Thoracic aorta (tissue), 2 donors: Measurements from ENCODE around the gene PXDN. TPM values are rescaled to one million over a fixed set of nuclear protein-coding genes. Genes with fewer than 3 reads are reported as not detected.

ENCODE experiments used
- ATAC-seq: fragments of 150-250 bp; one replicate; pipeline ENCODE4 v1.8.0; 2017; ENCODE audit warnings: low read depth; ENCODE audit not compliant: insufficient number of reproducible peaks, low FRiP score
- DNase-seq: peaks from one replicate; pipeline ENCODE4 v3.0.0-alpha.2; 2020; ENCODE audit warnings: low spot score
- H3K27ac ChIP-seq, 2 donors: fragments of 200-600 bp; sonication (generic); 1 replicate in 1 of 2; 2 replicates in 1 of 2; pipeline ENCODE4 v1.5.1; 2016; ENCODE audit warnings: mild to moderate bottlenecking in 2 of 2, moderate library complexity in 2 of 2
- H3K27me3 ChIP-seq: fragments of 200-600 bp; sonication (generic); replicated peaks from 2 replicates; pipeline ENCODE4 v1.6.0; 2016; ENCODE audit warnings: mild to moderate bottlenecking; ENCODE audit not compliant: insufficient read depth
- H3K36me3 ChIP-seq: fragments of 200-600 bp; sonication (generic); one replicate; pipeline ENCODE4 v1.5.1; 2016
- H3K4me1 ChIP-seq, 2 donors: fragments of 200-600 bp; sonication (generic); 1 replicate in 1 of 2; 2 replicates in 1 of 2; pipeline versions ENCODE4 v1.5.1 to v1.6.0; 2016; ENCODE audit warnings: low read depth in 2 of 2, mild to moderate bottlenecking in 1 of 2; ENCODE audit not compliant: control insufficient read depth in 1 of 2
- H3K4me3 ChIP-seq: fragments of 200-600 bp; sonication (generic); 2 replicates; pipeline ENCODE4 v1.5.1; 2016; ENCODE audit warnings: mild to moderate bottlenecking
- H3K9me3 ChIP-seq: fragments of 200-600 bp; sonication (generic); 2 replicates; pipeline ENCODE4 v1.5.1; 2016
- total RNA-seq, 2 donors: library from RNA; depleted of rRNA; stranded (reverse); fragments of >200 nt; gene quantifications; one replicate each; pipeline versions ENCODE4 v1.1.0 to v1.2.3, GENCODE V29; 2016
- TF ChIP-seq, protein P1 (sequence below): fragments of 200-600 bp; sonication (generic); IDR thresholded peaks from one replicate; pipeline ENCODE4 v1.5.1; 2019; ENCODE audit warnings: antibody characterized with exemption

PXDN gene
- total RNA-seq, 2 donors from 2014 or later: 97.5 to 114 TPM

DNA sequence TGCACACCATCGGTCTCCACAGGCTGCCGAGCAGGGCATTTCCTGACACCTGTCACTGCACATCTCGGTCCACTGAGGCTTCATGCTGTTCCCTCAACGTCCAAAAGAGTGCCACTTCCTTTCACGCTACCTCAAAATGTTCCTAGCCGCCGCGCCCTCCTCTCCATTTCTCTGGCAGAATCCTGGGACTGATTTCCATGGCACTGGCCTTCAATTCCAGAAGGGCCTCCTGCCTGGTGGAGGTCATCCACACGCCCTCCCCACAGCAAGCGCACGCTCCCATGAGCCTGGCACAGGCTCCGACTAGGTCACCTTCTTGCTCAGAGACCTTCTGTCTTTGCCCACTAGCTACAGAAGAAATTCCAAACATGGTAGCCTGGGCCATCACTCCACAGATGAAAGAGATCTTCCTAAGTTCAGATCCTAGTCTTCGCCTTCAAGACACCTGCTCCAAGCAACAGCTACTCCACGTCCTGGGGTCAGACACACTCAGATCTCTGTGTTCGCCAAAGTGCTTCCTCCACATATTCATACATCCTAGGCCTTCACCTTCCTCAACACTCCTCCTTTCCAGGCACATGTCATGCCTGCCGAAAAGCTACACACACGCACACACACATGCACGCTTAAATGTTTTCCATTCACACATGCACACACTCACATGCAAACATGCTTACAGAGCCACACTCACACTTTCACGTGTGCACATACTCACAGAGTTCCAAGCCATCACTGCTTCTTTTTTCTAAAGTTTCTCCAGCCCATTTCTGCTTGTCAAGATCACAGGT lies 94.0 kb downstream of the PXDN start:
- H3K4me1 ChIP-seq: peaks cover 37 to 56% of the 10 kb centered on the region in 2 donors
- H3K4me3 ChIP-seq: no peak overlapping the region
- no peaks in the 10 kb centered on the region for H3K27me3 ChIP-seq
- TF ChIP-seq, protein P1, sequence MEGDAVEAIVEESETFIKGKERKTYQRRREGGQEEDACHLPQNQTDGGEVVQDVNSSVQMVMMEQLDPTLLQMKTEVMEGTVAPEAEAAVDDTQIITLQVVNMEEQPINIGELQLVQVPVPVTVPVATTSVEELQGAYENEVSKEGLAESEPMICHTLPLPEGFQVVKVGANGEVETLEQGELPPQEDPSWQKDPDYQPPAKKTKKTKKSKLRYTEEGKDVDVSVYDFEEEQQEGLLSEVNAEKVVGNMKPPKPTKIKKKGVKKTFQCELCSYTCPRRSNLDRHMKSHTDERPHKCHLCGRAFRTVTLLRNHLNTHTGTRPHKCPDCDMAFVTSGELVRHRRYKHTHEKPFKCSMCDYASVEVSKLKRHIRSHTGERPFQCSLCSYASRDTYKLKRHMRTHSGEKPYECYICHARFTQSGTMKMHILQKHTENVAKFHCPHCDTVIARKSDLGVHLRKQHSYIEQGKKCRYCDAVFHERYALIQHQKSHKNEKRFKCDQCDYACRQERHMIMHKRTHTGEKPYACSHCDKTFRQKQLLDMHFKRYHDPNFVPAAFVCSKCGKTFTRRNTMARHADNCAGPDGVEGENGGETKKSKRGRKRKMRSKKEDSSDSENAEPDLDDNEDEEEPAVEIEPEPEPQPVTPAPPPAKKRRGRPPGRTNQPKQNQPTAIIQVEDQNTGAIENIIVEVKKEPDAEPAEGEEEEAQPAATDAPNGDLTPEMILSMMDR: no peak
- no peak for DNase-seq
- peak overlapping the region; percentile 94 to 95 for H3K27ac ChIP-seq
- peaks cover 20% of the 10 kb centered on the region for H3K36me3 ChIP-seq
- ATAC-seq: no peak
- H3K9me3 ChIP-seq: no peaks in the 10 kb centered on the region

DNA sequence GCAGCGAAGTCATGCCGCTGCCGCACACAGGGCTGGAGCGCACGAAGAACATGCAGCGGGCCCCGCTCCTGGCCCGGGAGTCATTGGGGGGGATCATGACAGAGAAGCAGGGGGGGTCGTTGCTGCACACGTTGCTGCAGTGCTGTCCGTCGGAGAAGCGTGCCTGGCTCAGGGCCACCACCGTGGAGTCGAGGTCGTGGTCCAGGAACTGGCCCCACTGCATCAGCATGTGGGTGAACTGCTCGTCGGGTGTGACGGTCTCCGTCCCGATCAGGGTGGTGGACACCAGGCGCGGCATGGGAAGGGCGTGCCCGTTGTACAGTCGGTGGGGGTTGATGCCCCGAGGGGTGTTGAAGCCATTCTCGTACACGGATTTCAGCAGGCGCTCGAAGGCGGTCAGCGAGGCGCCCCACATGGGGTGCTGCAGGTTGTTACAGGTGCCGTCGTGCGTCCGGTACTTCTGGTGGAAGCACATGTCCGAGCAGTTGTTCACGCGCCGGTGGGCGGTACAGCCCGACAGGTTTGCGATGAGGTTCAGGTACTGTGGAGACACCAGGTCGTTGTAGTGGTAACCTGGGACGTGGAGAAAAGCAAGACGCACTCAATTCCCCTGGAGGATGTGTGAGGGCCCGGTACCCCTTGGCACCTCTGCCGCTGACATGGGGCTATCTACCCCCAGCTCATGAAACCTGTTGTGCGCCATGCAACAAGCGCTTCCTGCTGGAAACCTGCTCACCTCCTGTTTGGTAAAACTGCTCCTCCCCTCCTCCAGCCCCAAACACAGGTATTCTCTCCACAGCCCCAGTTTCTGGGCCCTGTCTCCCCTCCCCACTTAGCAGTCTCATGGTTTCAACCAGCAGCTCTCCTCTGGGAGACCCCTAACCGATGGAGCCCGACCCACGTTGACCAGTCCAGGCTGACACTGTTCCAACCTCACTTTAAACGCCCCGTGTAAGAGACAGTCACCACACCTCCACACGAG lies 94.9 kb downstream of the PXDN start:
- peaks cover 29 to 47% of the 10 kb centered on the region in 2 donors for H3K4me1 ChIP-seq
- DNase-seq: no peak
- peak overlapping the region; percentile 94 to 95 for H3K27ac ChIP-seq
- TF ChIP-seq, protein P1: no peak
- no peak for ATAC-seq
- no peaks in the 10 kb centered on the region for H3K27me3 ChIP-seq
- H3K4me3 ChIP-seq: no peak overlapping the region
- H3K36me3 ChIP-seq: peaks cover 20% of the 10 kb centered on the region
- H3K9me3 ChIP-seq: no peaks in the 10 kb centered on the region

DNA sequence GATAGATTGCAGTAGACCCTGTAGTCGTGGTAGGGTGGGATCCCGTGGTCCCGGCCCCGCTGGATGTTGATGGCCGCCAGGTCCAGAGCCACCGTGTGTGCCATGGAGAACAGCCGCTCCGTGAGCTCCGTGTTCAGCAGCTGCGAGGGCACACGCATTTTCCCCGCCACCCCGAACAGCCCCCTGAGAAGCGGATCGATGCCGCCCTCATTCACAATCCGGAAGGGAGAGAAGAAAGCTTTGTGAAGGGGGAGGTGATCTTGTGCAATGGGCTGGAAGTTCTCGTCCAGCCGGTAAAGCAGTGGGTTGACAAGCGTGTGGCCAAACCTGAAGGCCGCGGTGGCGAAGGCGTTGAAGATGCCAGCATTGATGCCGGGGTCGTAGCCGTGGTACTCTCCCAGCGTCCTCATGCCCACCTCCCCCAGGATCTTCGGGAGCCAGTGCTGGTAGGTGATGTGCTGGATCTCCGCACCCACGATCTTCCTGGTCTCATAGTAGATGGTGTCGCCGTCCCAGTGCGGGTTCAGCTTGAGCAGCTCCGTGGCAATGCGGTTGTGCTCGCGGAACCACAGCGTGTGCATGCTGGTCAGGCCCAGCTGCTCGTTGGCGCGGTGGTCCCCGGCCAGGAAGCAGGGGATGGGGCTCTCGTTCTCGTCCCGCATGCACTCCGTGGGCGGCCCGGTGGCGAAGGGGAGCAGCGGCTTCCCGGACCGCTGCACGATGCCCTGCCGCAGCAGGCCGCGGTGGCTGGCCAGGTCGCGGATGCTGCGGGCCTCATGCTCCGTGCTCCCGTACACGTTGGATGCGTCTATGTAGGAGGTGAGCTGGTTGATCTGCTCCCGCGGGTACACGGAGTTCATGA lies 95.8 kb downstream of the PXDN start:
- Histone ChIP-seq H3K4me1 (peaks cover 26 to 40% of the 10 kb centered on the region in 2 donors), H3K9me3 (no peaks in the 10 kb centered on the region), H3K36me3 (peaks cover 20% of the 10 kb centered on the region), H3K4me3 (no peak overlapping the region), H3K27ac (peak overlapping the region in 1 of 2 donors; percentile 22), H3K27me3 (no peaks in the 10 kb centered on the region)
- TF ChIP-seq, protein P1: no peak
- ATAC-seq (no peak), DNase-seq (no peak)

DNA sequence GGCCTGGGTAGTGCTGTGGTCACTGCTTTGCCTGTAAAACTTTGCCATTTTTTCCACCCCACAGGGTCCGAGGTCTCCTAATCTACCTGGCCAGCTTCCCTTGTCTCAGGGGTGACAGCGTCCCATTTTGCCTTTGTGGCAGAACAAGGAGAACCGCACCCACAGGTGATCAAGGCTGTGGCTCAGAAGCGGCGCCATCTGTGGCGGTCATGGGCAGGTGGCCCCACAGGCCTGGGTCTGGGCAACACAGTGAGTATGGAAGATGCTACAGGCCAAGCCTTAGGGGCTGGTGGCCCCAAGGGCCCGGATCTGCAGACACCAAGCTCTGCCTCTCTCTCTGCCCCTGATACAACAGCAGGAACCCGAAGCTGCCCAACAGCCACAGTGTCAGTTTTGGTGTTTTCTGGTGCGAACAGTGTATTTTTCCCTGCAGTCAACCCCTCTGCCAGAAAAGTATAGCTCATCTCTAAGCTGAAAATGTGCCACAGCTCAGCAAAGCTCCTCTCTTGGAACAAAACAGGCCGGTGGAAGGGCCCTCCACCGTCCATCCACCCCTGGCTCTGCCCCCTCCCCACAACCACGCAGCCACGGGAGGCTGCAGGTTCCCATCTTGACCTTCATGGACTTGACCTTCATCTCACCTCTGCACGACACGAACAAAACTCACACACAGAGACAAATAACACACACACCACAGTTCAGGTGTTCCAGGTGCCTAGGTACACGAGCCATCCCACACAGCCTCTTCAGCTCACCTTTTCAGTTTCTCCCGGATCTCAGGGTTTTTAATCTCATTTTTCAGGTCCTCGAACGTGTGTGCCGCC lies 96.7 kb downstream of the PXDN start:
- Histone ChIP-seq H3K36me3 (peaks cover 20% of the 10 kb centered on the region), H3K4me3 (no peak overlapping the region), H3K27ac (peak overlapping the region in 1 of 2 donors; percentile 22), H3K4me1 (peaks cover 21 to 40% of the 10 kb centered on the region in 2 donors), H3K27me3 (no peaks in the 10 kb centered on the region), H3K9me3 (no peaks in the 10 kb centered on the region)
- ATAC-seq (no peak), DNase-seq (no peak)
- TF ChIP-seq, protein P1: no peak
